ENCODE measurements around the gene UGT1A8. TPM values are rescaled to one million over a fixed set of nuclear protein-coding genes. Genes with fewer than 3 reads are reported as not detected.
A peak's percentile ranks its signal among the peaks of the same experiment; 100 is the strongest.

The UGT1A8 gene
- total and polyA plus RNA-seq, 12 donors = 0.05 TPM; not detected in 11

DNA sequence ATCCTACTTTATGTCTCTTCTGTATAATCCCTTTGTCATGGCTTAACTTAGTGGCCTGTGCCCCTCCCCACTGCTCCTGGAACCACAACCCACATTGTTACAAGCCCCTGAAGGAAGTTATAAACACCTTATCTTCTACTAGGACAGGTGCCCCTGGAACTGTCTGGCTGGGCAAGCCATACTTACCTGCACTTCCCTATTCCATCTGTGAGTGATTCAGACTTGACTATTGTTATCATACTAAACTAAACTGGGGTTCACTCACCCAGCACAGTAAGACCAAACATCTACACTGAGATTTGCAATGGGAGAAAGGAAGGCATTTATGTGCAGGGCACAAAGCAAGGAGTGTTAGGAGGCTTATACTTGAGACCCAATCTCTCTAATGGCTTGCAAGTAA is 71.6 kb downstream of the UGT1A8 start:
- intact Hi-C loops (cut with DNase I) = no loop called here

DNA sequence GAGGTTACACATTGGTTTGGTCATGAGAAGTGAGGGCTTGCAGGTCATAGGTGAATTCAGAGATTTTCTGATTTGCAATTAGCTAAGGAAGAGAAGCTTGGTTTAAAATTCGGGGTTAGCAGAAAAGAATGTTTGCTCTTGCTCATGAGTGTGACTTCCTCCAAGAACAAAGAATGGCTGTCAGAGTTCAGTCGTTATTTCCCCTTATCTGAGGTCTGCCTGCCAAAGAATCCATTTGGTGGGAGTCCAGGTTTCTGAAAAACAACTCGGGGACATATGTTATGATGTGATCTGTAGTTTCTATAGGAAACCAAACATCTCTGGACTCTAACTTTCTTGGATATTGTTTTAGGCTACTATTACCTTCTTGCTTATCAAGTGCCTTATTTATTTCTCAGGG is 72.1 kb downstream of the UGT1A8 start:
- Histone ChIP-seq H3K27ac (no peak overlapping the region), H3K27me3 (no peaks in the 10 kb centered on the region), H3K9me3 (replicated peaks in 1 of 3) (no peaks in the 10 kb centered on the region), H3K4me1 (replicated peaks in 1 of 2) (no peaks in the 10 kb centered on the region), H3K36me3 (replicated peaks in 1 of 2) (no peaks in the 10 kb centered on the region), H3K4me3 (no peak overlapping the region)
- DNase-seq = no peak
- intact Hi-C loops (cut with DNase I) = no loop called here
- 18 to 27% (median 24%) methylated on average over 3 of the region's 3 CpGs for WGBS, 4 donors
- TF ChIP-seq, protein P1, sequence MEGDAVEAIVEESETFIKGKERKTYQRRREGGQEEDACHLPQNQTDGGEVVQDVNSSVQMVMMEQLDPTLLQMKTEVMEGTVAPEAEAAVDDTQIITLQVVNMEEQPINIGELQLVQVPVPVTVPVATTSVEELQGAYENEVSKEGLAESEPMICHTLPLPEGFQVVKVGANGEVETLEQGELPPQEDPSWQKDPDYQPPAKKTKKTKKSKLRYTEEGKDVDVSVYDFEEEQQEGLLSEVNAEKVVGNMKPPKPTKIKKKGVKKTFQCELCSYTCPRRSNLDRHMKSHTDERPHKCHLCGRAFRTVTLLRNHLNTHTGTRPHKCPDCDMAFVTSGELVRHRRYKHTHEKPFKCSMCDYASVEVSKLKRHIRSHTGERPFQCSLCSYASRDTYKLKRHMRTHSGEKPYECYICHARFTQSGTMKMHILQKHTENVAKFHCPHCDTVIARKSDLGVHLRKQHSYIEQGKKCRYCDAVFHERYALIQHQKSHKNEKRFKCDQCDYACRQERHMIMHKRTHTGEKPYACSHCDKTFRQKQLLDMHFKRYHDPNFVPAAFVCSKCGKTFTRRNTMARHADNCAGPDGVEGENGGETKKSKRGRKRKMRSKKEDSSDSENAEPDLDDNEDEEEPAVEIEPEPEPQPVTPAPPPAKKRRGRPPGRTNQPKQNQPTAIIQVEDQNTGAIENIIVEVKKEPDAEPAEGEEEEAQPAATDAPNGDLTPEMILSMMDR (IDR thresholded peaks at IDR 0.05) = no peak

More for the DNA sequence above, 71.6 kb downstream of the UGT1A8 start:
- Histone ChIP-seq H3K4me1 (replicated peaks in 1 of 2) (no peaks in the 10 kb centered on the region), H3K27me3 (no peaks in the 10 kb centered on the region), H3K27ac (no peak overlapping the region), H3K36me3 (replicated peaks in 1 of 2) (no peaks in the 10 kb centered on the region), H3K9me3 (replicated peaks in 1 of 3) (no peaks in the 10 kb centered on the region), H3K4me3 (no peak overlapping the region)
- DNase-seq = no peak
- TF ChIP-seq, protein P1 (IDR thresholded peaks at IDR 0.05) = no peak
- no peak for TF ChIP-seq POLR2A (IDR thresholded peaks at IDR 0.05)

DNA sequence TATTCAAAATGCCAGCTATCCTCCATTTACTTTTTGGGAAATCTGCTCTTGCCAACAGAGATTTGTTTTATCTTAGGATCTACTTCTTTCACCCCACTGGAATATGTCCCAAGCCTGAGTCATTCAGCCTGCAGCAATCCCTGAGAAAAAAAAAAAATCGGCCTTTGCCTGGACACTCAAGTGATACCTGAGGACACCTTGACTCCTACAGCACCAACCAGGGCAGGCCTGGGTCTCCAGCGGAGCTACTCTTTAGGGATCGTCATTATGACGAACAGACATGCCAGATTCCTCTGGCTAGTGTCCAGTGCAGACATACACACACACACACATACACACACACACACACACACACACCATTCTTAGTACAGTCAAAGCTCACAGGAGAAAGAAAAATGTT is 73.0 kb downstream of the UGT1A8 start:
- no peaks in the 10 kb centered on the region for H3K4me1 ChIP-seq (replicated peaks in 1 of 2)
- H3K27me3 ChIP-seq = no peaks in the 10 kb centered on the region
- intact Hi-C loops (cut with DNase I) = no loop called here
- H3K9me3 ChIP-seq (replicated peaks in 1 of 3) = no peaks in the 10 kb centered on the region
- no peak for TF ChIP-seq POLR2A (IDR thresholded peaks at IDR 0.05)
- TF ChIP-seq, protein P1 (IDR thresholded peaks at IDR 0.05) = no peak
- WGBS, 4 donors = 55 to 62% (median 60%) methylated on average over 4 of the region's 4 CpGs
- peak in 3 of 7 donors; percentile 12 to 28 (median 23) for DNase-seq
- H3K27ac ChIP-seq = no peak overlapping the region
- H3K4me3 ChIP-seq = no peak overlapping the region
- no peaks in the 10 kb centered on the region for H3K36me3 ChIP-seq (replicated peaks in 1 of 2)

DNA sequence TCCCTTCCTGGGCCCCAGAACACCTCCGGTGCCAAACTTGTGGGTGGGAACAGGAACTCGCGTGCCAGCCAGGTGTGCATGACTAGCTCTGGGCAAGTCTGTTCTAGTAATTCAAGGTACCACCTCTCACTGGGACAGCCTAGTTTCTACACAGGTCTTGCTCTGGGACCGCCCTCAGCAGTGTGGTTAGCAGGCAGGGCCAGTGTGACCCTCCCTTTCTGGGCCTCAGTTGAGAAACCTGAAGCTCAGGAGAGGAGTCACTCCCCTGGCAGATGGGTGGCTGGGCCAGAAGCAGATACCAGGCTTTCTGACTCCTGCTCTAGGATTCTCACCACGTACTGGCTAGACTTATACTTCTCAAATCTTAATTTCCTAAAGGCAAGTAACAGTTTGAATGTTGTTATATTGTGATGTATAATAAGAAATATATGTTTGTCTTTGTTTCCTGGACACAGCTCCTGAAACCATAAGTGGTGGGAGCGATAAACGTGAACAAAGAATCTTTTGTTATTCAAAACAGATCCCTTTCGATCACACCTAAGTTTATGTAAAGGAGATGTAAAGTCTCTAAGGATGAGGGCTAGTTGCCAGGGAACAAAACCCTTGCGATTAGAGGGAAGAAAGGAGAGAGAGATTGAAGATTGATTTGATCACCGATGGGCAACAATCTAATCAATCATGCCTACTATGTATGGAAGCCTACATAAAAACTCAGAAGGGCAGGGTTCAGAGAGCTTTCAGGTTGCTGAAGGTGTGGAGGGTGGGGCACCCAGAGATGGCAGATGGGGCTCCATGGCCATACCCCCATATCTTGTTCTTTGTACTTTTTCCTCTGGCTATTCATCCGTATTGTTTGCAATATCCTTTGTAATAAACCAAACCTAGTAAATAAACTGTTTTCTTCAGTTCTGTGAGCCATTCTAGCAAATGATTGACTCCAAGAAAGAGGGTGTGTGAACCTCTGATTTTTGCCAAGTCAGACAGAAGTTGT is 74.3 kb downstream of the UGT1A8 start:
- no peak for TF ChIP-seq POLR2A (IDR thresholded peaks at IDR 0.05)
- TF ChIP-seq, protein P1 (IDR thresholded peaks at IDR 0.05) = no peak
- Histone ChIP-seq H3K4me3 (no peak overlapping the region), H3K27me3 (no peaks in the 10 kb centered on the region), H3K36me3 (replicated peaks in 1 of 2) (no peaks in the 10 kb centered on the region), H3K4me1 (replicated peaks in 1 of 2) (no peaks in the 10 kb centered on the region), H3K9me3 (replicated peaks in 1 of 3) (no peaks in the 10 kb centered on the region), H3K27ac (no peak overlapping the region)
- intact Hi-C loops (cut with DNase I) = no loop called here
- DNase-seq = no peak
- 80 to 84% (median 81%) methylated on average over 10 to 11 of the region's 11 CpGs for WGBS, 4 donors

All from adrenal gland (tissue), 12 donors.